Loucy (cell line): ENCODE measurements around the gene CHI3L1.

Experiments
- H2AFZ ChIP-seq: fragments of 200-600 bp; sonication (generic); 2 replicates; pipeline ENCODE4 v1.6.0; 2016; ENCODE audit warnings: antibody characterized with exemption, mild to moderate bottlenecking, low read length, moderate library complexity
- H3F3A ChIP-seq: fragments of 200-600 bp; 2 replicates; pipeline ENCODE4 v1.6.0; 2016; ENCODE audit warnings: antibody characterized with exemption, low read depth, mild to moderate bottlenecking
- H3K27me3 ChIP-seq: fragments of 200-600 bp; sonication (generic); 2 replicates; pipeline ENCODE4 v1.6.1; 2014; ENCODE audit warnings: low read length, mild to moderate bottlenecking; ENCODE audit not compliant: insufficient read depth, poor library complexity, severe bottlenecking
- H3K36me3 ChIP-seq: fragments of 200-600 bp; sonication (generic); 2 replicates; pipeline ENCODE4 v1.6.1; 2016; ENCODE audit warnings: low read length; ENCODE audit not compliant: insufficient read depth
- H3K4me1 ChIP-seq: fragments of 200-600 bp; sonication (generic); 2 replicates; pipeline ENCODE4 v1.5.1; 2014; ENCODE audit warnings: low read length, mild to moderate bottlenecking; ENCODE audit not compliant: insufficient read depth, poor library complexity, severe bottlenecking
- H3K4me2 ChIP-seq: fragments of 200-600 bp; sonication (generic); 2 replicates; pipeline ENCODE4 v1.6.0; 2014; ENCODE audit warnings: antibody characterized with exemption, low read length, low read depth, mild to moderate bottlenecking; ENCODE audit not compliant: poor library complexity, severe bottlenecking
- H3K4me3 ChIP-seq: fragments of 200-600 bp; sonication (generic); 2 replicates; pipeline ENCODE4 v1.5.1; 2014; ENCODE audit warnings: low read length, mild to moderate bottlenecking, mixed read lengths; ENCODE audit not compliant: poor library complexity, severe bottlenecking
- H3K79me2 ChIP-seq: fragments of 200-600 bp; sonication (generic); 2 replicates; pipeline ENCODE4 v1.6.1; 2014; ENCODE audit warnings: low read length; ENCODE audit not compliant: insufficient read depth
- H3K9ac ChIP-seq: fragments of 200-600 bp; sonication (generic); 2 replicates; pipeline ENCODE4 v1.6.0; 2014; ENCODE audit warnings: mild to moderate bottlenecking, low read depth, low read length, moderate library complexity; ENCODE audit not compliant: poor library complexity, severe bottlenecking
- H3K9me2 ChIP-seq: fragments of 200-600 bp; sonication (generic); replicated peaks from 2 replicates; pipeline ENCODE4 v1.6.1; 2016; ENCODE audit warnings: low read depth, low read length, mixed read lengths
- H3K9me3 ChIP-seq: fragments of 200-600 bp; sonication (generic); 2 replicates; pipeline ENCODE4 v1.6.1; 2014; ENCODE audit warnings: mild to moderate bottlenecking, antibody characterized with exemption, low read length, low read depth; ENCODE audit not compliant: insufficient read depth
- H4K20me1 ChIP-seq: fragments of 200-600 bp; sonication (generic); 2 replicates; pipeline ENCODE4 v1.6.0; 2014; ENCODE audit warnings: antibody characterized with exemption, low read length, mild to moderate bottlenecking; ENCODE audit not compliant: insufficient read depth, poor library complexity, severe bottlenecking
- CTCF ChIP-seq: fragments of 200-600 bp; sonication (generic); conservative IDR thresholded peaks from 2 replicates; pipeline ENCODE4 v1.5.1; 2014; ENCODE audit warnings: mild to moderate bottlenecking, antibody characterized with exemption, low read length
- EZH2phosphoT487 ChIP-seq: fragments of 200-600 bp; IDR thresholded peaks from 2 replicates; pipeline ENCODE4 v1.6.1; 2018; ENCODE audit warnings: antibody characterized with exemption, mild to moderate bottlenecking, moderate library complexity, borderline replicate concordance

CHI3L1 gene

GRCh38 chr1:203129501-203130231 lies 56.8 kb downstream of the CHI3L1 start:
- Histone ChIP-seq H3K27me3 (no peaks in the 10 kb centered on the region), H2AFZ (no peak overlapping the region), H3K4me3 (no peak overlapping the region), H3K4me1 (peaks cover 22% of the 10 kb centered on the region), H3K79me2 (no peaks in the 10 kb centered on the region), H3K4me2 (no peak overlapping the region), H4K20me1 (no peaks in the 10 kb centered on the region), H3K9me3 (no peaks in the 10 kb centered on the region), H3K36me3 (no peaks in the 10 kb centered on the region), H3F3A (no peaks in the 10 kb centered on the region), H3K9ac (no peak overlapping the region), H3K9me2 (no peaks in the 10 kb centered on the region)
- TF ChIP-seq EZH2phosphoT487, result no peak
- no peak for TF ChIP-seq CTCF
